Epithelial cell of prostate (primary cell): ENCODE results near the gene MMP17.

ENCODE experiments used
- DNase-seq: peaks from one replicate; pipeline ENCODE4 v3.0.0-alpha.2; 2011; ENCODE audit warnings: low read depth, low spot score
- H3K27ac ChIP-seq: fragments of 450-650 bp; 2 replicates; pipeline ENCODE4 v1.5.1; 2017; ENCODE audit warnings: mild to moderate bottlenecking

The MMP17 gene

DNA sequence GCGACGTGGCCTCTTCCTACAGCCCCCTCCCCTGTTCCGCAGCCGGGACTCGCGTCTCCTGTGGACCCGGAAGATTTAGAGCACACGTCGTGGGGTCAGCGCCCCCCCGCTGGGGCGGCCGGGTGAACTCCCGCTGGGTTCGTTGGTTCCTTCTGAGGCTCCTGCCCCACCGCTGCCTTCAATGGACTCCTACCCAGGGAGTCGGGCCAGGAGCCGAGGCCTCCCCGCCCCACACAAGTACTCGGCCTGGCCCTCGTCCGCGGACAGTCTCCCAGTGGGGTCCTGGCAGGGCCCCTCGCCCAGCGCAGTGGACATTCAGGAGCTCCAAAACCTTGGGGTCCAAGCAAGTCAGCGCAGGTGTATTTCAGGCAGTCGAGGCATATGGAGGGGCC, 1.2 kb downstream of the MMP17 start:
- DNase-seq, result no peak
- no peak overlapping the region for H3K27ac ChIP-seq

DNA sequence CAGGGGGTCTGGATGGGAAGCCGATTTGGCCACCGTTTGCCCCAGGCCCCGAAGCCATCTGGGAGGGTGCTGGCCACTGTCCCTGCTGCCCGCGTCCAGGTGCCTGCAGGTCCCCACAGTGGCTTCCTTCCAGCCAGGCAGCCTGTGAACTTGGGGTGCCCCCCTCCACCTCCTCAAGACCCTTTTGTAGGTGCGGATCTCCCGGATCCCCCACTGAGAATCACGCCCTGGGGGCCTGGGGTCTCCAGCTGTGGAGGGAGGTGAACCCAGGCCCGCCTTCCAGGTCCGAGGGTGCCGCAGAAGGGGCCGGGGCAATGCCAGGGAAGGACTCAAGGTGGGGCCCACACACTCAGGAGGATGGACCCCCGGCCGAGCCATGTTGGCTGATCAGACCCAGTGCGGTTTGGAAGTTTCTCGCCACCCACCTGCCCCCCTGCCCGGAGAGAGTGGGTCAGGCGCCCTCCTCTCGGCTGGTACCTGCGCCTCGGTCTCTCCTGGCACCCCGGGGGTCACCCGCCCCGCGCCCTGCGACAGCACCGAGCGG, 1.7 kb downstream of the MMP17 start:
- DNase-seq, result no peak

DNA sequence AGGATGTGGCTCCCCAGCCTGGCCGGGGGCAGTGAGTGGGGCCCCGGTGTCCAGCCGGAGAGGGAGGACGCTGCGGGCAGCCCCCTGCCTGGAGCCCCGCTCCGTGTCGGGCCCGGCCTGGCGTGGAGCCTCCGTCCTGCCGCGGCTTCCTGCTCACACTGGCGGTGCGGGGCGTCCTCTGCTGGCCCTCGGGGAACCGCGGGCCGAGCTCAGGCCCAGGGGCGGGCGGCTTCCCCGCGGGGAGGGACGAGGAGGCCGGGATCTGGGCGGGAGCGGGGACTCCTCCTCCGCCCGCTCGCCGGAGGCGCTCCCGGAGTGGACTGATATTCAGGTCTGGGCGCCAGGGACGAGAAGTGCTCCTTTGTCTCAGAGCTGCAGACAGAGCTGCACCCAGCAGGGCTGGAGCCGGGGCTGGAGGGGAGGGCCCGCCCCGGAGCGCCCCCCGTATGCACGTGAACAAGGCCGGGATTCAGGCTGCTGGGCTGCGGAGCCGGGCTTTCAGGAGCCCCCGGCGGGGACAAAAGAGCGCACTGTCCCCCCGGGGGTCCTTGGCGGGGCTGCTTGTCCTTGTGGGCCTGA, 2.2 kb downstream of the MMP17 start:
- H3K27ac ChIP-seq, result peak overlapping the region; percentile 28
- no peak for DNase-seq

More for the DNA sequence above, 1.7 kb downstream of the MMP17 start:
- H3K27ac ChIP-seq, result peak overlapping the region; percentile 28

DNA sequence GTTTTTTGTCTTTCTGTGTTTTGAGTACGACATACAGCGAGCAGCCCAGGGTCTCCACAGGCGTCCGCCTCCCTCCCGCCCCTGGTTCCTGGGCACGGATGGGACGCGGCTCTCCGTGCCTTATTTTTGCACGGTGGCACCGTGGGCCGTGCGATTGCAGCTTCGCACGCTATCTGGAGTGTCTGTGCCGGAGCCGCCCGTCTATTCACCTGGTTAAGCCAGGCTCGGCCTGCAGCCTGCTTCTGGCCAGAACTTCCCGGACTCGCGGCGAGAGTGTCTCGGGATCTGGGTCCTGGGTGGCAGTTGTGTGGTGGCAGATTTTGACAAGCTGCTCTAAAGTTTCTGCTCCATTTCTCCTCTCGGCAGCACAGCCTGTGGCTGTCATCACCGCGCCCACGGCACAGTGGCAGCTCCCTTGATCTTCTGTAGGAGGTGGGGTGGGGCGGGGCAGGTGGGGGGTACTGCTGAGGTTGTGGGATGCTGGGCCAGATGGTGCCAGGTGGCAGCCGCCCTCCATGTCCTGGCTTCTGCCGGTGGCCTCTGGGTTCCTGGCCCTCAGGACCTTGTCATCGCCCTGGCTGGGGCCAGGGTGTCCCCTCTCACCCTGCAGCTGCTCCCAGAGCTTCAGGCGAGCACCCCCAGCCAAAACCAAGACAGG, 2.9 kb downstream of the MMP17 start:
- no peak for DNase-seq
- peak overlapping the region; percentile 28 for H3K27ac ChIP-seq

DNA sequence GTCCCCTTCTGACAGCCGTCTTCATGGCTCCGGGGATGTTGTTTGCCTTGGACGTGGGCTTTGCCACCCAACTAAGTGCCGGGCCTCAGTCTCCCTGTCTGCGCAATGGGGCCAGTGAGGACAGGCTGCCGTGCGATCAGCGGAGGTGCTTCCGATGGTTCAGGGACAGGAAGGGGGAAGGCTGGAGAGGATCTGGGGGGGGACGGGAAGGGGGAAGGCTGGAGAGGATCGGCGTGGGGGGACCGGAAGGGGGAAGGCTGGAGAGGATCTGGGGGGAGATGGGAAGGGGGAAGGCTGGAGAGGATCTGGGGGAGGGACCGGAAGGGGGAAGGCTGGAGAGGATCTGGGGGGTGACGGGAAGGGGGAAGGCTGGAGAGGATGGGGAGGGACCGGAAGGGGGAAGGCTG, 3.4 kb downstream of the MMP17 start:
- no peak for DNase-seq
- peak overlapping the region; percentile 28 for H3K27ac ChIP-seq

DNA sequence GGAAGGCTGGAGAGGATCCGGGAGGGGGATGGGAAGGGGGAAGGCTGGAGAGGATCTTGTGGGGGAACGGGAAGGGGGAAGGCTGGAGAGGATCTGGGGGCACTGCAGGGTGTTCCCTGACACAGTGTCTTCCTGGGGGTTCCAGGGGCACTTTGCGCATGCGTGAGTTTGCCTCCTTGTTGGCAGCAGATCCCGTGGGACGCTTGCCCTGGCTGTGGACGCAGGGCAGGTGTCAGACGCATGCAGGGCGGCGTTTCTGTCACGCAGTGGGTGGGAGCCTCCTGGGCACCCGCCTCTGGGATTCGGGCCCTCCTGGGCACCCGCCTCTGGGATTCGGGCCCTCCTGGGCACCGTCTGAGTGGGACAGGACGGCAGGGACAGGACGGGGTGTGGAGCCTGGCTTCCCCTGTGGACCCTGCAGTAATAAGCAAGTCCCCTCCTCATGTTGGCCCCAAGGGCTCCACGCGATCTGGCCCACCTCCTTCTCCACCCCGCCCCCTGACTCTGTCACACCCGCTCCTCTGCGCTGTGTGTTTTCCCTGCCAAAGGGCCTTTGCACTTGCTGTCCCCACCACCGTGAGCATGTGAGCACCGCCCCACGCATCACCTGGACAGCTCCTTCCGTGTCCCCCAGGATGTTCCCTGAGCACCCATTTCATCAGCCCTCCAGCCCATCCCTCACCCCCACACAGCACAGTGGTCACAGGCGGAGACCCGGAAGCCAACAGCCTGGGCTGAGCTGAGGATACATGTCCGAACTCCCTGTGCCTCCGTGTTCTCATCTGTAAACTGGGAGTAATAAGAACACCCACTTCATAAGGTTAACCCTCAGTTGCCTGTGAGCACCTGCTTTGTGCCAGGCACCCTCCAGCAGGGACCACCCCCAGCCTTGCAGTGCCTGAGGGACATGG, 4.4 kb downstream of the MMP17 start:
- H3K27ac ChIP-seq, result no peak overlapping the region
- no peak for DNase-seq

DNA sequence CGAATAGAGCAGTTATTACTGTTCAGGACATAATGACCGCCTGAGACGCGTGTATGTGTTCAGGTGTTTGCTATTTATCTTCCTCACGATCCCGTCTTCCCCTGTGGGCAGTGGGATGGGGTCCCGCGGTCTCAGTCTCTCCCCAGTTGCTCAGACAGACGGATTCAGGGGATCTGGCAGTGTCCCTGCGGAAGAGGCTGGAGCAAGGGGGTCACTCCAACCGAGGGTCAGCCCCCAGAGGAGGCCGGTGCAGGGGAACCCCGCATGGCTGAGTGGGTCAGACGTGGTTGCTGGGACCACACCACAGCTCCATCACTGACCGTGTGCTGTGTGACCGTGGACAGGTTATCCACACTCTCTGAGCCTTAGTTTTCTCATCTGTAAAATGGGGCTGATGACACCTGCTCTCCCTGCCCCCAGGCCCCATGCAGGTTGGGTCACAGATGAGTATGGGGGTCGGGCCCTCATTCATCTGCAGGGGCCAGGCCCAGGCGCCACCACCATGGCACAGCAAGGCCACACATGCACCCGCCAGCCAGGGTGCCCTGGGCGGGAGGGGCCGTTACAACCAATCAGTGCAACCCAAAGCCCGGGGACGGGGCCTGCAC, 5.2 kb downstream of the MMP17 start:
- DNase-seq, result no peak
- no peak overlapping the region for H3K27ac ChIP-seq

DNA sequence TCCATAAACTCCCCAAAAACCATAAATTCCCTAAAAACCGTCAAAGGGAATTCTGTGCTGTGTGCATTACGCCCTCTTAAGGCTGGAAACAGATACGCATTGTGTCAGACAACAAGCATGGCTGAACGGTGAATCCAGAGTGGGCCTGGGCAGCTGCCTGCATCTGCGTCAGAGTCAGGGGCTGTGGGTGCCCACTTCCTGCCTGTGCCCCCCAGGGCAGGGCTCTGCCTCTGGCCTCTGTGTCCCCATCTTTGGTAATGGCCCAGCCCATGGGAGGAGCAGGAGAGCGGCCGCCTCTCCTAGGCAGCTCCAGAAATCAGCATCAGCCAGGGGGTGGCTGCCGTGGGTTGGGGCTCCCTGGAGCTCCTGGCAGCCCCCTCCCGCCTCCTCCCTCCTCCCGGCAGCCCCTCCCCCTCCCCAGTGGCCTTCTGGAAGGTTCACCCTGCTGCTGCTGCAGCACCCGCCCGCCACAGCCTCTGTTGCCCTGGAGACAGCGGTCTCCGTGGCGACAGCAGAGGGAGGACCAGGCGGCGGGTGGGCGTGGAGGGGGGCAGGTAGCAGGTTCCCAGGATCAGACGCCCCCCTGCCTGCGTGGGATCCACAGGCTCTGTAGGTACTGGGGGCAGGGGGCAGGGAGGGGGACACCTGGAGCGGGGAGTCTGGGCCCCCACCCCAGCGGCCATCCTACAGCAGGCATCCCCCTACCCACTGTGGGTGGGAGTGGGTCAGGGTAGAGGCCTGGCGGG, 5.9 kb downstream of the MMP17 start:
- no peak for DNase-seq
- H3K27ac ChIP-seq, result no peak overlapping the region

DNA sequence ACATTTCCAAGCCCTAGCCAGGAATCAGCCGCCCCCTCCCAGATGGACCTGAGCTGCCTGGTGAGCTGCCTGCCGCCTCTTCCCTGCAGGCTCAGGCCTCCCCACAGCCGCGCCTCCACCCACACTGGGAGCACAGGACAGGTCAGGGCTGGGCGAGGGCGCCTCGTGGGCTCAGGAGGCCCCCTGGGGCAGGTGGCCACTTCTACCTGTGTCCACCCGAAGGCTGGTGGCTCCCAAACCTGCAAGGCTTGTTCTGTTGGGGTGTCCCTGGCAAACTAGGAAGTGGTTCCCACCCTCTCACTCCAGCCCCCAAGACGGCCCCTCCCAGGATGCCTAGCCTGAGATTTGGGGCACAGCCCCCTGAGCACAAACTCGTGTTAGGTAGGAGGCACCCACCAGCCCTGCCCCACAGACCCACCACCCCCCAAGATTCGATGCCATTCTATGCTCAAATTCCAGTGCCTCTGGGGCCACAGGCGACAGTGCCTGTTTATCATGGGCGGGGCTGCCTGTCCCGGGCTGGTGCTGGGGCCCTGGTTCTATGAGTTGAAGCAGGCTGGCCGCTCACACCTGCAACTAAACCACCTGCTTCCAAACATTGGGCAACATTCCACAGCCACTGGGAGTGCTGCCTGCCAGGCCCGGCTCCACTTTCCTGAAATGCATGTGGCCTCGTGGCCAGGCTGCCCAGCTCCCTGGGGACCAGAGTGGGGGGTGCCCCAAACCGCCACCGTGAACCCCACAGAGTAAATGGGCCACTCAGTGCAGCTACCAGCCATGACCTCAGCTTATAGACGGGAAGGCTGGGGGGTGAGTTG, 6.8 kb downstream of the MMP17 start:
- H3K27ac ChIP-seq, result no peak overlapping the region
- DNase-seq, result no peak

DNA sequence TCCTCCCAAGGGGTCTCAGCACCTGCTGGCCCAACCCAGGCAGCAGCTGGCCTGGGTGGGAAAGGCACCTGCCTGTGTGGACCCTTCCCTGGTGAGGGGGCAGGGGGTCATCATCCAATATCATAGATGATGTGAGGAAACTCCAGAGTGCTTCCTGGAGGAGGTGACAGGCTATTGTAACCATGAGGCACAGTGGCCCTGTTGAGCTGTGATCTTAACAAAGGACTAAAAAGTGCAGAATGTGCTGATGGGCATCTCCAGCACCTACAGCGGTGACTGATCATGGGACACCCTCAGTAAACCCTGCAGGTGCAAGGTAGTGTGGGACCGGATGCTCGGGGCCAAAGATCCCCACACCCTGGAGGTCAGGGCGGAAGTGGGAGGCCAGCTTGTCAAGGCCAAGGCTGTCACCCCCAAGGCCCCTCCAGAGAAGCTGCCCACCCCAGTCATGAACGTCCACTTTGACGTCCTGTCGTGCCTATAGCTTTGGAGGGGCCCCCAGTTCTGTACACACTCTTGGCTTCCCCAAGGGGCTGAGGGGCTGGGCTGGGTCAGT, 7.5 kb downstream of the MMP17 start:
- H3K27ac ChIP-seq, result no peak overlapping the region
- no peak for DNase-seq

DNA sequence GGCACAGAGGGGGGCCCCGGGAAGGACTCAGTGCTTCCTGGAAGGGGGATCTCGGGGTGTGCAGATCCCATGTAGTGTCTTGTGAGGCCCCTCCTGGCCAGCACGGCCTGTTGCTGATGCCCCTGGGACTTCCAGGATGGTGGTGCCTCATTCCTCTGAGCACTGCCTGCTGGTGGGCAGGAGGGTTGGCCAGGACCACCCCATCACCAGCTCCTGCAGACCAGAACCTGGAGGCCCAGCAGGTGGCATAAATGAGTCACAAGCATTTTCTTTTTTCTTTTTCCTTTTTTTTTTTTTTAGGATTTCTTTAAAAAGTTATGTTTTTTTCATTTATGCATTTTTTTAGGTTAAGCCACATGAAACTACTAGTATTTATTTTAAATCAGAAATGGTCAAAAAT, 8.0 kb downstream of the MMP17 start:
- no peak overlapping the region for H3K27ac ChIP-seq
- no peak for DNase-seq

DNA sequence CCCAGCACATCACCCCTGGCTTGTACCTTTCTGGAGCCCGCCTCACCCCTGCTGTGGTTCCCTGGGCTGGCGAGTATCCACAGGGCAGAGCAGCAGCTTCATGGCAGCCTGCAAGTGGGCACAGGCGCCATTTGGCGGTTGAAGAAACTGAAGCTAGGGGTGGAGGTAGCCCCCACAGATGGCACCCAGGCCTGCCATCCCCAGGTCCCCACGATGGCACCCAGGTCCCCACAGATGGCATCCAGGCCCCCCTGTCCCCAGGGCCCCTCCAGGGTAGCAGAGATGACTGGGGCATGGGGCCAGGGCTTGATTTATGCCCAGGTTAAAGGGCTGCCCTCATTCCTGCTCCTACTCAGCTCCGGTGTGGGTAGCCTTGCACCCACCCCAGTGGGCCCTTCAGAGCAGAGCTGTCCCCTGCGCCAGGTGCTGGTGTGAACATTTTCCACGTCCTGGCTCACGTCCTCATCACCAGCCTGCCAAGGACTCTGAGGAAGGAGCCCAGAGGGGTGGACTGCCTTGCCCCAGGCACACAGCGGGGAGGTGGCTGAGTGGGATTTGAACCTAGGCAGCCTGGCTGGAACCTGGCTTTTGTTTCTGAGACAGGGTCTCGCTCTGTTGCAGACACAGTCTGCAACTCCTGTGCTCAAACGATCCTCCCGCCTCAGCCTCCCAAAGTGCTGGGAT, 8.7 kb downstream of the MMP17 start:
- H3K27ac ChIP-seq, result no peak overlapping the region
- DNase-seq, result no peak

DNA sequence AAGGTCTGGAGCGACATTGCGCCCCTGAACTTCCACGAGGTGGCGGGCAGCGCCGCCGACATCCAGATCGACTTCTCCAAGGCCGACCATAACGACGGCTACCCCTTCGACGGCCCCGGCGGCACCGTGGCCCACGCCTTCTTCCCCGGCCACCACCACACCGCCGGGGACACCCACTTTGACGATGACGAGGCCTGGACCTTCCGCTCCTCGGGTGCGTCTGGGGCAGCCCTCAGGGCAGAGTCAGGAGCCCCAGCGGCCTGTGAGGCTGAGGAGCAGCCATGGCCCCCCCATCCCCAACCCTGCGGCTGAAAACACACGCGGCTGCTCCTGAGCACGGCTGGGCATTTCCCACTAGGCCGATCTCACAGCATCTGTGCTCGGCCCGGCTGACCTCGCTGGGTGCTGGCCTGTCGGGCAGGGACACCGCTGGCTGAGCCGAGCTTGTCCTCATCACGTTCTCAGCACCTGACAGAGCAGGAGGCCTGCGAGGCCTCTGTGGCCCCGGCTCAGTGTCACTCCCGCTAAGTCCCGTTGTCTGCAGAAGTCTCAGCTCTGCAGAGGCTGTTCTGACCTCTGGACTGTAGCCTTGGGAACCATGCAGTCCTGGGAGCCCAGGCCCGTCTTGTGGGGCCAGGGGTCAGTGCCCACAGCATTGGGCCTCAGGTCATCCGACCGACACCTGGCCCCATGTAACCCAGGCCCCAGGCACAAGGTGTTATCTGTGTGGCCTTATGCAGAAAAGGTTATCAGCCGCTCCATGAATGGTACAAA, 12.6 kb downstream of the MMP17 start:
- no peak for DNase-seq
- no peak overlapping the region for H3K27ac ChIP-seq

DNA sequence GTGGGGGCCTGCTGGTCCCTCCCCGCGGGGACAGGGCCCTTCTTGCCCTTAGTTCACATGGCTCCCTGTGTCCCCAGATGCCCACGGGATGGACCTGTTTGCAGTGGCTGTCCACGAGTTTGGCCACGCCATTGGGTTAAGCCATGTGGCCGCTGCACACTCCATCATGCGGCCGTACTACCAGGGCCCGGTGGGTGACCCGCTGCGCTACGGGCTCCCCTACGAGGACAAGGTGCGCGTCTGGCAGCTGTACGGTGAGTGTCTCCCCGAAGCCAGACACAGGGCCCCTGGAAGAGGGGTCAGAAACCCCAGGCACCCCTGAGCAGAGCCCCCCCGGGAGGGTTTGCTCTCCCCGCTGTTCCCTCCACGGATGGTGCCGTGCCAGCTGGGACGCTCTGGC, 13.4 kb downstream of the MMP17 start:
- DNase-seq, result no peak
- no peak overlapping the region for H3K27ac ChIP-seq

DNA sequence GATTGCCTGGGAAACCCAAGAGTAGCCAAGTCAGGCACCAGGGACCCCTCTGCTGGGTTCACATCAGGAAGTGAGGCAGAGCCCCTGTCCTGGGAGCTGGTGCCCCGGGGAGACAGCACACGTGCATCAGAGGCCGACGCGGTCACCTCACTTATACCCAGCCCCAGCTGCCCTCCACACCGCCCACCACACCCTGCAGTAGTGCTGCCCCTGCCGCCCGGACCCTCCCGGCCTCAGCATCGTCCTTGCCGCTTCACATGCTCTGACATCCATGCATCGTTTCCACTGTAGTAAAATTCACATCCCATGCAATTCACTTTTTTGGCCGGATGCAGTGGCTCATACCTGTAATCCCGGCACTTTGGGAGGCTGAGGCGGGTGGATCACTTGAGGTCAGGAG, 14.0 kb downstream of the MMP17 start:
- H3K27ac ChIP-seq, result no peak overlapping the region
- DNase-seq, result no peak

DNA sequence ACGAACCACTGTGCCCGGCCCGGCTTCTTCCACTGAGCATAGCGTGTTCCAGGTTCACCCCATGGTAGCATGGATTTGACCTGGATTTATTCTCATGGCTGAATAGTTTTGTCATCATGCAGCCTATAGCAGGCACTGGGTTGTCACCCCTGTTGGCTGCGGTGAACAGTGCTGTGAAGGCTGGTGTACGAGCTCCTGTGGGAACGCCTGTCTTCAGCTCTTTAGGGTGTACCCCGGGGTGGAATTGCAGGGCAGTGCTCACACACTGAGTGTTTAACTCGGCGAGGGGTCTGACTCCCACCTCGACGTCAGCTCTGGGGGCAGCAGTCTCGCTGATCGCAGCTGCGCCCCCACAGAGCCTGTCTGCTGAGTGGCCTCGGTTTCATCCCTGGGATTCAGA, 15.3 kb downstream of the MMP17 start:
- no peak overlapping the region for H3K27ac ChIP-seq
- DNase-seq, result no peak

DNA sequence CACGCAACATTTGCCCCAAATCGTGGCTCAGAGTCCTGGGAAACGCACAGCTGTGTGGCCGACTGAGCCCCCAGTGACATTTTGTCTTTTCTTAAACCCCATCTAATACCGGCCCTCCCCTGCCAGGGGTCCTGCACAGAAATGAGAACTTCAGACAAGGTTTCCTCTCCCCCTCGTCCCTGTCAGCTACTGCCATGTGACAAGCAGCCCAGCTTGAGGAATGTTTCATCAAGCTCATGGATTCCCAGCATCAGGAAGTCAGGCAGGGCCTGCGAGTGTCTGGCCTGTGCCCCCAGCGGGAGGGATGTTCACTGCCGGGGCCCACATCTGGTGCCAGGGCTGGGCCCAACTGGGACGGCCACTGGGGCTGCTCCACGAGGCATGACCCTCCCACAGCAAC, 15.9 kb downstream of the MMP17 start:
- H3K27ac ChIP-seq, result no peak overlapping the region
- DNase-seq, result no peak

DNA sequence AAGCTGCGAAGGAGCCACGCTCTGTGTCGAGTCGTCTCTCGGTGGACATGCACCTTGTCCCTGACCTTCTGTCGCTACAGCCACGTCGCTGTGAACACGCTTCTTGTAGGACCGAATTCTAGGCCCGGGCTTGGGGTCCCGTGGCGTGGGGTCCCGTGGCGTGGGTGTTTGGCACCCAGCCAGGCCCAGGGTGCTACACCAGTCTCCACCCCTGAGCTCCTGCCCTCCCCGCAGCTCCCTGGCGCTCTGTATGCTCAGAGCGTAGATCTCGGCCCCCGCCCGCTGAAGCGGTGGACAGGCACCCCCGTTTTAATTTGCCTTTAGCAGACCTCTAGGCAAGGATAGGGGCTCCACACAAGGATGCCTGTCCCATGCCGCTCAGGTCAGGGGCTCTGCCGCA, 16.5 kb downstream of the MMP17 start:
- DNase-seq, result no peak
- no peak overlapping the region for H3K27ac ChIP-seq
